Measurements from ENCODE around the gene IL1RAPL1.
A peak's percentile ranks its signal among the peaks of the same experiment; 100 is the strongest.

IL1RAPL1 gene

DNA sequence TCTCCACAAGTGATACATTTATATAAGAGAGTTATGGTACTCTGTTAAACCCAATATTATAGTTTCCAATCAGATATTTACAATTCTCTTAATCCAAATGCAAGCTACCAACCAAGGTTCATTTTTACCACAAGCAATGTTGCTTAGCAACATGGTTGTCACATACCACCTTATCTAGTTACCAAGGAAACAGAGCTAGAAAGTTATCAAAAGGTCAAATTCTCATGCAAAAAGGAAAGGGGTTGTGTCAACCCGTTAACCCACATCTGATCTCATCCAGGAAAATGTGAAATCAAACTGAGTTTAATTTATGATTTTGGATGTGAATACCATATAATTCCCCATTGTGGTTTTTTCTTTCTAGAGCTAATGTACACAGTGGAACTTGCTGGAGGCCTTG, 1354.0 kb downstream of the IL1RAPL1 start:
- TF ChIP-seq RARB (CRISPR knock-in tag; IDR thresholded peaks at IDR 0.05): no peak
- no peak for TF ChIP-seq ZNF8 (CRISPR knock-in tag; IDR thresholded peaks at IDR 0.05)
- TF ChIP-seq, protein P1, sequence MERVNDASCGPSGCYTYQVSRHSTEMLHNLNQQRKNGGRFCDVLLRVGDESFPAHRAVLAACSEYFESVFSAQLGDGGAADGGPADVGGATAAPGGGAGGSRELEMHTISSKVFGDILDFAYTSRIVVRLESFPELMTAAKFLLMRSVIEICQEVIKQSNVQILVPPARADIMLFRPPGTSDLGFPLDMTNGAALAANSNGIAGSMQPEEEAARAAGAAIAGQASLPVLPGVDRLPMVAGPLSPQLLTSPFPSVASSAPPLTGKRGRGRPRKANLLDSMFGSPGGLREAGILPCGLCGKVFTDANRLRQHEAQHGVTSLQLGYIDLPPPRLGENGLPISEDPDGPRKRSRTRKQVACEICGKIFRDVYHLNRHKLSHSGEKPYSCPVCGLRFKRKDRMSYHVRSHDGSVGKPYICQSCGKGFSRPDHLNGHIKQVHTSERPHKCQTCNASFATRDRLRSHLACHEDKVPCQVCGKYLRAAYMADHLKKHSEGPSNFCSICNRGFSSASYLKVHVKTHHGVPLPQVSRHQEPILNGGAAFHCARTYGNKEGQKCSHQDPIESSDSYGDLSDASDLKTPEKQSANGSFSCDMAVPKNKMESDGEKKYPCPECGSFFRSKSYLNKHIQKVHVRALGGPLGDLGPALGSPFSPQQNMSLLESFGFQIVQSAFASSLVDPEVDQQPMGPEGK (CRISPR knock-in tag; IDR thresholded peaks at IDR 0.05; ENCODE audit: borderline replicate concordance): no peak
- ATAC-seq: no peak

DNA sequence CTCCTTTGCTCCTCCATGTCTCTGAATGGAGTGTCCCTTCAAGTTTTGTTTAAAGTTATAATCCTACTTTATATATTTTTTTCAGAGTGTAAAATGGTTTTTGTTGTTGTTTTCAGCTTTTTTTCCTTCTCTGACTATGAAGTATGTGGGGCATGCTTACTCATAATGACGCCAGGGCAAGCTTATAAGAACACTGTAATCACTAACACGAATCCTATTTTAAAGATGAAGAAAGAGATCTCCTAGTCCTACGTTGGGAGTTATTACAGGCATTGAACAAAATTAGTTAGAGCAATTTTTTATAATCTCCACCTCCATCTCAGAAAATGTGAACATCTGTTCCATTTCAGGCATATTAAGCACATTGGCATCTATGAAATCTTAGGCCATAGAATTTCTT, 1360.0 kb downstream of the IL1RAPL1 start:
- TF ChIP-seq OSR1 (CRISPR knock-in tag; IDR thresholded peaks at IDR 0.05) (no peak), ESRRG (CRISPR knock-in tag; IDR thresholded peaks at IDR 0.05) (no peak)
- TF ChIP-seq, protein P1 (CRISPR knock-in tag; IDR thresholded peaks at IDR 0.05; ENCODE audit: borderline replicate concordance): no peak
- peak; percentile 78 for ATAC-seq

DNA sequence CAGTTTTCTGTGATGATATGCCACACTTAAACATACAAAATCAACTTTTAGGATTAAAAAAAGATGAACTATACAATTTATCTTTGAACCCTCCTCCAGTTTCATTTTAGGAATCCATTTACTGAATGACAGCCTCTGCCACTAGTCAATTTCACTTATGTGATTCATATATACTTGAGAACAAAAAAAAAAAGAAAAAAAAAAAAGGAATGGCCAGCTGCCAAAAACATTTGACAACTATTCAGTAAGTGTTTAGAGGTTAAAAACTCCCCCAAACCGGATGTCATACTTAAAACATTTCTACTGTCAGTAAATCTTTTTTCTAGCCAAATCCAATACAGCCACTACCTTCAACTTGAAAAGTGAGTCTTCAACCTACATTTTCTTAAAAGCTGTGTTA, 1361.4 kb downstream of the IL1RAPL1 start:
- peak; percentile 35; the same call in 2 of the 3 replicates for ATAC-seq
- TF ChIP-seq PPARA (CRISPR knock-in tag; IDR thresholded peaks at IDR 0.05; ENCODE audit: borderline replicate concordance): no peak
- no peak for TF ChIP-seq ZFP30 (CRISPR knock-in tag; IDR thresholded peaks at IDR 0.05)
- TF ChIP-seq TCF4 (CRISPR knock-in tag; IDR thresholded peaks at IDR 0.05; ENCODE audit: borderline replicate concordance): no peak
- TF ChIP-seq, protein P2, sequence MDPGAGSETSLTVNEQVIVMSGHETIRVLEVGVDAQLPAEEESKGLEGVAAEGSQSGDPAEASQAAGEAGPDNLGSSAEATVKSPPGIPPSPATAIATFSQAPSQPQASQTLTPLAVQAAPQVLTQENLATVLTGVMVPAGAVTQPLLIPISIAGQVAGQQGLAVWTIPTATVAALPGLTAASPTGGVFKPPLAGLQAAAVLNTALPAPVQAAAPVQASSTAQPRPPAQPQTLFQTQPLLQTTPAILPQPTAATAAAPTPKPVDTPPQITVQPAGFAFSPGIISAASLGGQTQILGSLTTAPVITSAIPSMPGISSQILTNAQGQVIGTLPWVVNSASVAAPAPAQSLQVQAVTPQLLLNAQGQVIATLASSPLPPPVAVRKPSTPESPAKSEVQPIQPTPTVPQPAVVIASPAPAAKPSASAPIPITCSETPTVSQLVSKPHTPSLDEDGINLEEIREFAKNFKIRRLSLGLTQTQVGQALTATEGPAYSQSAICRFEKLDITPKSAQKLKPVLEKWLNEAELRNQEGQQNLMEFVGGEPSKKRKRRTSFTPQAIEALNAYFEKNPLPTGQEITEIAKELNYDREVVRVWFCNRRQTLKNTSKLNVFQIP (CRISPR knock-in tag; IDR thresholded peaks at IDR 0.05; ENCODE audit: borderline replicate concordance, low read depth): no peak
- TF ChIP-seq ZC3H10 (CRISPR knock-in tag; IDR thresholded peaks at IDR 0.05): no peak

- TF ChIP-seq ZNF8 (CRISPR knock-in tag; IDR thresholded peaks at IDR 0.05) (no peak), CREB5 (CRISPR knock-in tag; IDR thresholded peaks at IDR 0.05; ENCODE audit: low read depth) (no peak), ARNTL (CRISPR knock-in tag; IDR thresholded peaks at IDR 0.05; ENCODE audit: borderline replicate concordance, low read depth) (no peak), SNAI2 (CRISPR knock-in tag; IDR thresholded peaks at IDR 0.05) (no peak), CSDC2 (CRISPR knock-in tag; IDR thresholded peaks at IDR 0.05) (no peak), ZNF565 (CRISPR knock-in tag; conservative IDR thresholded peaks at IDR 0.05; ENCODE audit: low read depth) (no peak), PPARA (CRISPR knock-in tag; IDR thresholded peaks at IDR 0.05; ENCODE audit: borderline replicate concordance) (no peak), RARB (CRISPR knock-in tag; IDR thresholded peaks at IDR 0.05) (no peak), TOX (CRISPR knock-in tag; IDR thresholded peaks at IDR 0.05; ENCODE audit: borderline replicate concordance) (no peak), GLIS3 (CRISPR knock-in tag; IDR thresholded peaks at IDR 0.05) (no peak), OSR1 (CRISPR knock-in tag; IDR thresholded peaks at IDR 0.05) (no peak), ESRRG (CRISPR knock-in tag; IDR thresholded peaks at IDR 0.05) (no peak), ZC3H10 (CRISPR knock-in tag; IDR thresholded peaks at IDR 0.05) (no peak), TCF4 (CRISPR knock-in tag; IDR thresholded peaks at IDR 0.05; ENCODE audit: borderline replicate concordance) (no peak)
- TF ChIP-seq, protein P3, sequence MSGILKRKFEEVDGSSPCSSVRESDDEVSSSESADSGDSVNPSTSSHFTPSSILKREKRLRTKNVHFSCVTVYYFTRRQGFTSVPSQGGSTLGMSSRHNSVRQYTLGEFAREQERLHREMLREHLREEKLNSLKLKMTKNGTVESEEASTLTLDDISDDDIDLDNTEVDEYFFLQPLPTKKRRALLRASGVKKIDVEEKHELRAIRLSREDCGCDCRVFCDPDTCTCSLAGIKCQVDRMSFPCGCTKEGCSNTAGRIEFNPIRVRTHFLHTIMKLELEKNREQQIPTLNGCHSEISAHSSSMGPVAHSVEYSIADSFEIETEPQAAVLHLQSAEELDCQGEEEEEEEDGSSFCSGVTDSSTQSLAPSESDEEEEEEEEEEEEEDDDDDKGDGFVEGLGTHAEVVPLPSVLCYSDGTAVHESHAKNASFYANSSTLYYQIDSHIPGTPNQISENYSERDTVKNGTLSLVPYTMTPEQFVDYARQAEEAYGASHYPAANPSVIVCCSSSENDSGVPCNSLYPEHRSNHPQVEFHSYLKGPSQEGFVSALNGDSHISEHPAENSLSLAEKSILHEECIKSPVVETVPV (CRISPR knock-in tag; IDR thresholded peaks at IDR 0.05): no peak
- TF ChIP-seq, protein P4, sequence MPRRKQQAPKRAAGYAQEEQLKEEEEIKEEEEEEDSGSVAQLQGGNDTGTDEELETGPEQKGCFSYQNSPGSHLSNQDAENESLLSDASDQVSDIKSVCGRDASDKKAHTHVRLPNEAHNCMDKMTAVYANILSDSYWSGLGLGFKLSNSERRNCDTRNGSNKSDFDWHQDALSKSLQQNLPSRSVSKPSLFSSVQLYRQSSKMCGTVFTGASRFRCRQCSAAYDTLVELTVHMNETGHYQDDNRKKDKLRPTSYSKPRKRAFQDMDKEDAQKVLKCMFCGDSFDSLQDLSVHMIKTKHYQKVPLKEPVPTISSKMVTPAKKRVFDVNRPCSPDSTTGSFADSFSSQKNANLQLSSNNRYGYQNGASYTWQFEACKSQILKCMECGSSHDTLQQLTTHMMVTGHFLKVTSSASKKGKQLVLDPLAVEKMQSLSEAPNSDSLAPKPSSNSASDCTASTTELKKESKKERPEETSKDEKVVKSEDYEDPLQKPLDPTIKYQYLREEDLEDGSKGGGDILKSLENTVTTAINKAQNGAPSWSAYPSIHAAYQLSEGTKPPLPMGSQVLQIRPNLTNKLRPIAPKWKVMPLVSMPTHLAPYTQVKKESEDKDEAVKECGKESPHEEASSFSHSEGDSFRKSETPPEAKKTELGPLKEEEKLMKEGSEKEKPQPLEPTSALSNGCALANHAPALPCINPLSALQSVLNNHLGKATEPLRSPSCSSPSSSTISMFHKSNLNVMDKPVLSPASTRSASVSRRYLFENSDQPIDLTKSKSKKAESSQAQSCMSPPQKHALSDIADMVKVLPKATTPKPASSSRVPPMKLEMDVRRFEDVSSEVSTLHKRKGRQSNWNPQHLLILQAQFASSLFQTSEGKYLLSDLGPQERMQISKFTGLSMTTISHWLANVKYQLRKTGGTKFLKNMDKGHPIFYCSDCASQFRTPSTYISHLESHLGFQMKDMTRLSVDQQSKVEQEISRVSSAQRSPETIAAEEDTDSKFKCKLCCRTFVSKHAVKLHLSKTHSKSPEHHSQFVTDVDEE (CRISPR knock-in tag; IDR thresholded peaks at IDR 0.05): no peak
- TF ChIP-seq, protein P1 (CRISPR knock-in tag; IDR thresholded peaks at IDR 0.05; ENCODE audit: borderline replicate concordance): no peak
- no peak for ATAC-seq
These were observed 1364.8 kb downstream of the IL1RAPL1 start for GRCh38 chrX:29952016-29952415.

All from SK-N-SH treated with all-trans-retinoic acid at 6 μM for 48 hours (cell line).